NB4 (cell line): ENCODE measurements around the gene REN.

Source experiments
- DNase-seq: peaks from one replicate; pipeline ENCODE4 v3.0.0; 2010; ENCODE audit warnings: low read depth
- H3K4me3 ChIP-seq: one replicate; pipeline ENCODE4 v1.5.1; 2011; ENCODE audit warnings: mild to moderate bottlenecking, low read depth, low read length, moderate library complexity
- CTCF ChIP-seq: IDR thresholded peaks from one replicate; pipeline ENCODE4 v1.5.1; 2012; ENCODE audit warnings: low read depth, low read length
- MAX ChIP-seq: IDR thresholded peaks from 2 replicates; pipeline ENCODE4 v1.6.1; 2011; ENCODE audit warnings: low read depth, low read length
- MYC ChIP-seq: IDR thresholded peaks from 2 replicates; pipeline ENCODE4 v1.6.1; 2011; ENCODE audit warnings: low read depth, low read length
- POLR2A ChIP-seq: IDR thresholded peaks from 2 replicates; pipeline ENCODE4 v1.6.1; 2011; ENCODE audit warnings: mild to moderate bottlenecking; ENCODE audit not compliant: insufficient read length; ENCODE audit errors: extremely low read depth

Gene REN

GRCh38 chr1:204128464-204128963, 37.6 kb downstream of the REN start:
- H3K4me3 ChIP-seq: no peak overlapping the region
- no peak for DNase-seq
- TF ChIP-seq MAX: no peak
- TF ChIP-seq POLR2A: no peak
- TF ChIP-seq CTCF: no peak
- TF ChIP-seq MYC: no peak

- no peak overlapping the region for H3K4me3 ChIP-seq
- TF ChIP-seq MAX (no peak), CTCF (peak; percentile 79)
- peak; percentile 63 for DNase-seq
Observed at GRCh38 chr1:204127597-204128242, 38.4 kb downstream of the REN start.

GRCh38 chr1:204126956-204127355, 39.2 kb downstream of the REN start:
- TF ChIP-seq POLR2A: no peak
- no peak for TF ChIP-seq MAX
- no peak for TF ChIP-seq CTCF
- no peak for TF ChIP-seq MYC
- no peak overlapping the region for H3K4me3 ChIP-seq
- no peak for DNase-seq

- no peak for DNase-seq
- H3K4me3 ChIP-seq: no peak overlapping the region
- no peak for TF ChIP-seq POLR2A
- no peak for TF ChIP-seq MYC
- TF ChIP-seq CTCF: no peak
- no peak for TF ChIP-seq MAX
Observed at GRCh38 chr1:204126386-204126785, 39.8 kb downstream of the REN start.

GRCh38 chr1:204125759-204126351, 40.3 kb downstream of the REN start:
- TF ChIP-seq MAX: no peak
- TF ChIP-seq POLR2A: no peak
- TF ChIP-seq CTCF: no peak
- TF ChIP-seq MYC: no peak
- H3K4me3 ChIP-seq: no peak overlapping the region
- DNase-seq: no peak
